Loucy (cell line): ENCODE results near the gene FCAMR.

Experiments
- H2AFZ ChIP-seq: fragments of 200-600 bp; sonication (generic); 2 replicates; pipeline ENCODE4 v1.6.0; 2016; ENCODE audit warnings: antibody characterized with exemption, mild to moderate bottlenecking, low read length, moderate library complexity
- H3F3A ChIP-seq: fragments of 200-600 bp; 2 replicates; pipeline ENCODE4 v1.6.0; 2016; ENCODE audit warnings: antibody characterized with exemption, low read depth, mild to moderate bottlenecking
- H3K27me3 ChIP-seq: fragments of 200-600 bp; sonication (generic); 2 replicates; pipeline ENCODE4 v1.6.1; 2014; ENCODE audit warnings: low read length, mild to moderate bottlenecking; ENCODE audit not compliant: insufficient read depth, poor library complexity, severe bottlenecking
- H3K36me3 ChIP-seq: fragments of 200-600 bp; sonication (generic); 2 replicates; pipeline ENCODE4 v1.6.1; 2016; ENCODE audit warnings: low read length; ENCODE audit not compliant: insufficient read depth
- H3K4me1 ChIP-seq: fragments of 200-600 bp; sonication (generic); 2 replicates; pipeline ENCODE4 v1.5.1; 2014; ENCODE audit warnings: low read length, mild to moderate bottlenecking; ENCODE audit not compliant: insufficient read depth, poor library complexity, severe bottlenecking
- H3K4me2 ChIP-seq: fragments of 200-600 bp; sonication (generic); 2 replicates; pipeline ENCODE4 v1.6.0; 2014; ENCODE audit warnings: antibody characterized with exemption, low read length, low read depth, mild to moderate bottlenecking; ENCODE audit not compliant: poor library complexity, severe bottlenecking
- H3K4me3 ChIP-seq: fragments of 200-600 bp; sonication (generic); 2 replicates; pipeline ENCODE4 v1.5.1; 2014; ENCODE audit warnings: low read length, mild to moderate bottlenecking, mixed read lengths; ENCODE audit not compliant: poor library complexity, severe bottlenecking
- H3K79me2 ChIP-seq: fragments of 200-600 bp; sonication (generic); 2 replicates; pipeline ENCODE4 v1.6.1; 2014; ENCODE audit warnings: low read length; ENCODE audit not compliant: insufficient read depth
- H3K9ac ChIP-seq: fragments of 200-600 bp; sonication (generic); 2 replicates; pipeline ENCODE4 v1.6.0; 2014; ENCODE audit warnings: mild to moderate bottlenecking, low read depth, low read length, moderate library complexity; ENCODE audit not compliant: poor library complexity, severe bottlenecking
- H3K9me2 ChIP-seq: fragments of 200-600 bp; sonication (generic); replicated peaks from 2 replicates; pipeline ENCODE4 v1.6.1; 2016; ENCODE audit warnings: low read depth, low read length, mixed read lengths
- H3K9me3 ChIP-seq: fragments of 200-600 bp; sonication (generic); 2 replicates; pipeline ENCODE4 v1.6.1; 2014; ENCODE audit warnings: mild to moderate bottlenecking, antibody characterized with exemption, low read length, low read depth; ENCODE audit not compliant: insufficient read depth
- H4K20me1 ChIP-seq: fragments of 200-600 bp; sonication (generic); 2 replicates; pipeline ENCODE4 v1.6.0; 2014; ENCODE audit warnings: antibody characterized with exemption, low read length, mild to moderate bottlenecking; ENCODE audit not compliant: insufficient read depth, poor library complexity, severe bottlenecking
- CTCF ChIP-seq: fragments of 200-600 bp; sonication (generic); conservative IDR thresholded peaks from 2 replicates; pipeline ENCODE4 v1.5.1; 2014; ENCODE audit warnings: mild to moderate bottlenecking, antibody characterized with exemption, low read length
- EZH2phosphoT487 ChIP-seq: fragments of 200-600 bp; IDR thresholded peaks from 2 replicates; pipeline ENCODE4 v1.6.1; 2018; ENCODE audit warnings: antibody characterized with exemption, mild to moderate bottlenecking, moderate library complexity, borderline replicate concordance

FCAMR gene

GRCh38 chr1:206970446-206970845 lies at the start of gene FCAMR:
TSS of gene FCAMR (minus strand) at chr1:206970460. CDS start at chr1:206970125, 335 bp downstream.
- H3K4me2 ChIP-seq, result no peak within 1 kb of the TSS
- H4K20me1 ChIP-seq, result no peaks in the 10 kb centered on the region
- H3K27me3 ChIP-seq, result peaks cover 4% of the 10 kb centered on the region
- no peak for TF ChIP-seq CTCF
- no peak for TF ChIP-seq EZH2phosphoT487
- no peak within 1 kb of the TSS for H3K4me3 ChIP-seq
- H3F3A ChIP-seq, result no peaks in the 10 kb centered on the region
- H3K9me3 ChIP-seq, result no peaks in the 10 kb centered on the region
- peaks cover 10% of the 10 kb centered on the region for H3K4me1 ChIP-seq
- H3K9ac ChIP-seq, result no peak within 1 kb of the TSS
- no peaks in the 10 kb centered on the region for H3K79me2 ChIP-seq
- H3K36me3 ChIP-seq, result no peaks in the 10 kb centered on the region
- H3K9me2 ChIP-seq, result no peaks in the 10 kb centered on the region
- H2AFZ ChIP-seq, result no peak within 1 kb of the TSS

DNA sequence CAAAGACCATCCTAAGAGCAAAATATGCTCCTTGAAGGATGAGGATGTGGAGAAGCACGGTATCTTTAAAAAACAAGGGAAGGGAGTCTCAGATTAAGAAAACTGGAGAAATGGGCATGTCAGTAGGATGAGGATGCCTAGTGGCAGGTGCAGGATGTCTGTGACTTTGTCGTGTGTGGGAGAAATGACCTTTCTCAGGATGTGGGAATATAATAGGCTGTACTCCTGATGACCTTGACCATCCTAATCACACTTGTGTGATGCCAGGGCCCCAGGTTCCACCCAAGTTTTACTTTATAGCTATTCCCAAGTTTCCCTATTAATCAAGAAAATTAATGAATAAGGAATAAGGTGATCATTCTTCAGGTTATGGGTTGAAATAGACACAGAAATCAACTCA lies 49.4 kb upstream of the FCAMR start:
- Histone ChIP-seq H3K4me3 (no peak overlapping the region), H3K27me3 (peaks cover 5% of the 10 kb centered on the region), H3K9me2 (no peaks in the 10 kb centered on the region), H3K36me3 (no peaks in the 10 kb centered on the region), H3K9me3 (no peaks in the 10 kb centered on the region), H3K9ac (no peak overlapping the region), H3K4me1 (no peaks in the 10 kb centered on the region), H2AFZ (no peak overlapping the region), H3K79me2 (no peaks in the 10 kb centered on the region), H3F3A (no peaks in the 10 kb centered on the region), H4K20me1 (no peaks in the 10 kb centered on the region), H3K4me2 (no peak overlapping the region)
- no peak for TF ChIP-seq EZH2phosphoT487
- no peak for TF ChIP-seq CTCF

GRCh38 chr1:207019161-207019560 lies 48.9 kb upstream of the FCAMR start:
- Histone ChIP-seq H3K9me2 (no peaks in the 10 kb centered on the region), H3K4me1 (no peaks in the 10 kb centered on the region), H3K79me2 (no peaks in the 10 kb centered on the region), H2AFZ (no peak overlapping the region), H3K9ac (no peak overlapping the region), H3K4me2 (no peak overlapping the region), H3K27me3 (peaks cover 10% of the 10 kb centered on the region), H3K36me3 (no peaks in the 10 kb centered on the region), H4K20me1 (no peaks in the 10 kb centered on the region), H3F3A (no peaks in the 10 kb centered on the region), H3K9me3 (no peaks in the 10 kb centered on the region), H3K4me3 (no peak overlapping the region)
- TF ChIP-seq CTCF, result no peak
- no peak for TF ChIP-seq EZH2phosphoT487
